MCF 10A (cell line): ENCODE data around the gene CRACDL. TPM values are rescaled to one million over a fixed set of nuclear protein-coding genes. Genes with fewer than 3 reads are reported as not detected.
A peak's percentile ranks its signal among the peaks of the same experiment; 100 is the strongest.

Experiments used
- BruUV-seq: library from RNA; stranded (reverse); fragments of 400-500 nt; replicated peaks from 2 replicates; lab custom pipeline; 2021; lab: Mats Ljungman, UMichigan
- CTCF ChIA-PET: fragments of 300-600 bp; sonication (Branson Sonifier 250); formaldehyde crosslinking; extraction: SDS; loops from one replicate; lab custom pipeline; 2021; ENCODE audit warnings: antibody characterized with exemption, inconsistent platforms; lab: Yijun Ruan, JAX
- POLR2A ChIA-PET: fragments of 300-600, 350-650 bp; sonication (Branson Sonifier 250); formaldehyde crosslinking; extraction: SDS; loops from one replicate; lab custom pipeline; 2020; ENCODE audit warnings: antibody characterized with exemption, inconsistent platforms; lab: Yijun Ruan, JAX
- DNase-seq: peaks from one replicate; pipeline ENCODE4 v3.0.0-alpha.2; 2018; ENCODE audit not compliant: unreplicated experiment
- H3K27ac Mint-ChIP-seq: one replicate; pipeline ENCODE4 v1.8.0; 2022; ENCODE audit warnings: mild to moderate bottlenecking, low read depth, mixed read lengths; ENCODE audit not compliant: unreplicated experiment
- H3K27me3 Mint-ChIP-seq: one replicate; pipeline ENCODE4 v1.8.0; 2022; ENCODE audit warnings: mixed read lengths; ENCODE audit not compliant: insufficient read depth, unreplicated experiment
- H3K36me3 Mint-ChIP-seq: one replicate; pipeline ENCODE4 v1.8.0; 2022; ENCODE audit warnings: mild to moderate bottlenecking, moderate library complexity, mixed read lengths; ENCODE audit not compliant: insufficient read depth, unreplicated experiment
- H3K4me1 Mint-ChIP-seq: one replicate; pipeline ENCODE4 v1.8.0; 2022; ENCODE audit warnings: mixed read lengths; ENCODE audit not compliant: insufficient read depth, unreplicated experiment
- H3K4me3 Mint-ChIP-seq: one replicate; pipeline ENCODE4 v1.8.0; 2022; ENCODE audit warnings: mild to moderate bottlenecking, moderate library complexity, mixed read lengths; ENCODE audit not compliant: unreplicated experiment
- H3K9me3 Mint-ChIP-seq: one replicate; pipeline ENCODE4 v1.8.0; 2022; ENCODE audit warnings: mixed read lengths; ENCODE audit not compliant: unreplicated experiment
- CTCF ChIP-seq: fragments of 200-600 bp; IDR thresholded peaks from one replicate; pipeline ENCODE4 v1.8.0; 2022; ENCODE audit warnings: antibody characterized with exemption, mild to moderate bottlenecking; ENCODE audit not compliant: unreplicated experiment
- intact Hi-C: fragments of 100-400 bp; cut with micrococcal nuclease; formaldehyde crosslinking; loops from 2 replicates; pipeline ENCODE4 v1.14.1; 2022
- total RNA-seq: library from RNA; stranded (reverse); gene quantifications from 2 replicates; pipeline ENCODE4 v1.2.3, GENCODE V29; 2022

CRACDL gene
- total RNA-seq, 1 experiment from 2014 or later: 12.9 TPM

DNA sequence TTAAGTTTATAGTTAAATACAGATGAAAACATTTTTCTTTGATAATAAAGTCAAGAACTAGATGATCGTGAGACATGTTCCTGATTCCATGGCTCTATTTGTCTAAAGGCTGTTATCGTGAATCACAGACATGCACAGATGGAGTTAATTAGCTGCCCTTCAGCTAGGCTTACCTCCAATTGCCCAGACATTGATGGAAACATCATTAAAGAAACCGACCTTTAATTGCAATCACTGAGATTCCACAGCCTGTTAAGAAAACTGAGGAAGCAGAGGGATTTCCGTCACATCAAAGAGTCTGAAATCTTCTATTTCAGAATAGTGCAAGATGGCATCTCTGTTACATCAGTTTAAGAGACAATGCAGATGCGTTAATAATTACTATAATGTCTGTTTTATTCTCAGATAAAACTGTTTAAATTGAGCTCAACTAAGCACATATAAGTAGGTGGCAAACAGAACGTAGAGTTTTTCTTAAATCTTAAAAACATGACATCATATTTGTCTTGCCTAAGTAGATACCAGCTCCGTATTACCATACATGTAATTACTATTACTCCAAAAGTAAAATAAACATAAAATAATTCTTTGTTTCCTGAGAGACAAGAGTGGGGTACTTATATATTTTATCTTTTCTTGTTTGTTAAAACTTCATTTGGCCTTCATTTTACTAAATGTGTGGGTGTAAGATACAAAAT, 23.9 kb upstream of the CRACDL start:
- TF ChIP-seq CTCF: no peak
- H3K4me1 Mint-ChIP-seq: no peaks in the 10 kb centered on the region
- H3K9me3 Mint-ChIP-seq: peaks cover 7% of the 10 kb centered on the region
- no peak for DNase-seq
- H3K27me3 Mint-ChIP-seq: no peaks in the 10 kb centered on the region
- intact Hi-C loops: no loop called here
- ChIA-PET CTCF (interaction anchor here (0.5 kb wide), 1 partner anchor 22 kb away, joined by 4 read pairs; no protein-coding TSS in a partner anchor), POLR2A (no interaction called here)
- H3K4me3 Mint-ChIP-seq: no peak overlapping the region
- H3K36me3 Mint-ChIP-seq: no peaks in the 10 kb centered on the region
- no peak overlapping the region for H3K27ac Mint-ChIP-seq
- BruUV-seq: no TSS peak

DNA sequence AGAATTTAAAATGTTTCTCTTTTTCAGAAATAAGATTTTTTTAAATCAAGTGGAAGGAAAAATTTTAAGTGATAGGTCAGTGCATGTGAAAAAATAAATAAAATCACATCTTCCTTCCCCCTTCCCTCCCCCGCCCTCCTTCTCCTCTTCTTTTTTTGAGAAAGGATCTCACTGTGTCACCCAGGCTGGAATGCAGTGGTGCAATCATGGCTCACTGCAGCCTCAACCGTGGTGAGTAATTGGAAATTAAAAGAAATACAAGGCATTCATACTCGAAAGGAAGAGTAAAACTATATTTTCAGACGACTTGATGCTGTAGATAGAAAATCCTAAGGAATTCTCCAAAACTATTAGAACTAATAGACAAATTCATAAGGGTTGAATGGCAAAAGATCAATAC, 16.9 kb upstream of the CRACDL start:
- Mint-ChIP-seq H3K27me3 (no peaks in the 10 kb centered on the region), H3K36me3 (no peaks in the 10 kb centered on the region), H3K4me3 (no peak overlapping the region), H3K9me3 (no peaks in the 10 kb centered on the region), H3K4me1 (peaks cover 13% of the 10 kb centered on the region), H3K27ac (no peak overlapping the region)
- TF ChIP-seq CTCF: no peak
- ChIA-PET POLR2A (interaction anchor here (0.9 kb wide), 1 partner anchor 11 kb away, joined by 3 read pairs; no protein-coding TSS in a partner anchor), CTCF (no interaction called here)
- intact Hi-C loops: no loop called here
- no TSS peak for BruUV-seq
- DNase-seq: peak; percentile 42

DNA sequence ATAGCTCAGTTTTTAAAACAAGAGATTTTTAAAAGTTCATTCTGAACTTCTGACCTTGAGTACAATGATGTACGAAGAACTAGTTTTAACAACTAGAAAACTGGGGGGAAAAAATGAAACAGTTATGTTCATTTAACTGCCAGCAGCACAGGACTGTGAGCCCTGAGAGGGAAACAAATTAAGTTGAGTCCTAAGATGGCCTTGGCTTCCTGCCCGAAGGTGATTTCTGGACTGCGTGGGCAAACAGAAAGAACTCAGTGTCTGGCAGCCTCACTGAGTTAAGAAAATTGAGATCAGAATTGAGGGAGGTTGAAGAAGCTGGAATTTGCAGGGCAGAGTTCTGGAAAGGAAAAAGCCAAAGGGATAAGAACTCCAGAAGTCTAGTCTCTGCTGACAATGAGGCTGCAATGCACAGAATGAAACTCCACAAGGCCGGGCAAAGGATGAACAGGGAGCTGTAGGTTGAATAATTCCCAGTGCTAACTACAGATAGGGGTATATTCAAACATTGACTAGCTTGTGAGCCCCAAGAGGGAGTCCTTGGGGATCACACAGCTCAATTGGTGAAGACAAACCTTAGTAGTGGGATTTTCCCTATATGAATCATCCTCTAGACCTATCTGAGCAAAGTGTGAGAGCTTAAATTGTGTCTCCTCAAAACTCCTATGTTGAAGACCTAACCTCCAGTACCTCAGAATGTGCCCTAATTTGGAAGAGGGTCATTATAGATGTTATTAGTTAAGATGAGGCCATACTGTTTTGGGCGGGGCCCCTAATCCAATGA, 13.1 kb upstream of the CRACDL start:
- ChIA-PET CTCF (interaction anchor here (1.0 kb wide), 1 partner anchor 78 kb away, joined by 4 read pairs; no protein-coding TSS in a partner anchor), POLR2A (interaction anchor here (0.6 to 0.9 kb wide), 3 partner anchors 10 to 248 kb away, joined by 3 to 4 read pairs (median 4); partner anchors contain the start of gene CRACDL)
- Mint-ChIP-seq H3K27me3 (no peaks in the 10 kb centered on the region), H3K36me3 (no peaks in the 10 kb centered on the region), H3K27ac (no peak overlapping the region), H3K9me3 (no peaks in the 10 kb centered on the region), H3K4me3 (no peak overlapping the region), H3K4me1 (peaks cover 13% of the 10 kb centered on the region)
- DNase-seq: peak; percentile 5
- intact Hi-C loops: no loop called here
- BruUV-seq: no TSS peak
- TF ChIP-seq CTCF: no peak

GRCh38 chr2:98947554-98947953, 11.5 kb upstream of the CRACDL start:
- Mint-ChIP-seq H3K9me3 (no peaks in the 10 kb centered on the region), H3K36me3 (no peaks in the 10 kb centered on the region), H3K27ac (no peak overlapping the region), H3K4me1 (peaks cover 7% of the 10 kb centered on the region), H3K27me3 (no peaks in the 10 kb centered on the region), H3K4me3 (no peak overlapping the region)
- TF ChIP-seq CTCF: no peak
- intact Hi-C loops: no loop called here
- no peak for DNase-seq
- BruUV-seq: no TSS peak
- CTCF ChIA-PET: interaction anchor here (0.5 to 1.8 kb wide), 4 partner anchors 14 to 786 kb away, joined by 3 to 5 read pairs (median 3); no protein-coding TSS in a partner anchor
- POLR2A ChIA-PET: interaction anchor here (0.9 kb wide), 1 partner anchor 10 kb away, joined by 4 read pairs; no protein-coding TSS in a partner anchor
